GM19351 (cell line): Measurements from ENCODE around the gene CSGALNACT2.

ENCODE experiments used
- ATAC-seq: cut with Tn5 transposase; IDR thresholded peaks from one replicate; pipeline ENCODE4 v1.9.1; 2021; ENCODE audit warnings: mild to moderate bottlenecking, moderate library complexity; ENCODE audit not compliant: unreplicated experiment

The CSGALNACT2 gene

GRCh38 chr10:43123361-43124093, 14.7 kb upstream of the CSGALNACT2 start:
- no peak for ATAC-seq

GRCh38 chr10:43124094-43124521, 14.1 kb upstream of the CSGALNACT2 start:
- ATAC-seq = no peak

- ATAC-seq = no peak
These were observed 13.5 kb upstream of the CSGALNACT2 start for GRCh38 chr10:43124574-43125273.

- no peak for ATAC-seq
These were observed 12.9 kb upstream of the CSGALNACT2 start for GRCh38 chr10:43125274-43125845.

GRCh38 chr10:43125881-43126731, 12.1 kb upstream of the CSGALNACT2 start:
- ATAC-seq = no peak

- no peak for ATAC-seq
These were observed 11.4 kb upstream of the CSGALNACT2 start for GRCh38 chr10:43126759-43127424.

- no peak for ATAC-seq
These were observed 10.8 kb upstream of the CSGALNACT2 start for GRCh38 chr10:43127442-43127841.

GRCh38 chr10:43128331-43128730, 9.9 kb upstream of the CSGALNACT2 start:
- no peak for ATAC-seq

- ATAC-seq = peak; percentile 71
These were observed 9.1 kb upstream of the CSGALNACT2 start for GRCh38 chr10:43128958-43129706.

- no peak for ATAC-seq
These were observed 7.5 kb upstream of the CSGALNACT2 start for GRCh38 chr10:43130770-43131171.

GRCh38 chr10:43131256-43131655, 7.0 kb upstream of the CSGALNACT2 start:
- ATAC-seq = no peak

GRCh38 chr10:43131906-43132305, 6.3 kb upstream of the CSGALNACT2 start:
- no peak for ATAC-seq

- no peak for ATAC-seq
These were observed 5.1 kb upstream of the CSGALNACT2 start for GRCh38 chr10:43132867-43133787.

GRCh38 chr10:43134126-43134905, 3.9 kb upstream of the CSGALNACT2 start:
- ATAC-seq = no peak

- no peak for ATAC-seq
These were observed 3.2 kb upstream of the CSGALNACT2 start for GRCh38 chr10:43135064-43135463.

GRCh38 chr10:43135656-43136055, 2.6 kb upstream of the CSGALNACT2 start:
- ATAC-seq = no peak

- ATAC-seq = no peak
These were observed 1.8 kb upstream of the CSGALNACT2 start for GRCh38 chr10:43136432-43136831.
